Mesenchymal stem cell (in vitro differentiated cells and primary cell): Measurements from ENCODE around the gene CRY2.

Source experiments
- DNase-seq: peaks from one replicate; pipeline ENCODE4 v3.0.0-alpha.2; 2013
- H2AFZ ChIP-seq: one replicate; pipeline ENCODE4 v1.6.1; 2013; ENCODE audit warnings: low read depth, mild to moderate bottlenecking, control low read depth, inconsistent platforms, low read length, moderate library complexity
- H2AK5ac ChIP-seq: 2 replicates; pipeline ENCODE4 v1.6.1; 2013; ENCODE audit warnings: low read length, moderate library complexity, mild to moderate bottlenecking, inconsistent platforms; ENCODE audit not compliant: severe bottlenecking
- H2BK120ac ChIP-seq: one replicate; pipeline ENCODE4 v1.6.1; 2013; ENCODE audit warnings: low read depth, mild to moderate bottlenecking, inconsistent platforms, low read length, moderate library complexity
- H2BK12ac ChIP-seq, 2 experiments: one replicate each; pipeline ENCODE4 v1.6.1; 2013; ENCODE audit warnings: inconsistent platforms in 2 of 2, low read length in 2 of 2, mild to moderate bottlenecking in 2 of 2, moderate library complexity in 2 of 2, control low read depth in 1 of 2
- H2BK15ac ChIP-seq: one replicate; pipeline ENCODE4 v1.6.1; 2013; ENCODE audit warnings: mild to moderate bottlenecking, low read depth, inconsistent platforms; ENCODE audit not compliant: poor library complexity, severe bottlenecking
- H2BK5ac ChIP-seq: 2 replicates; pipeline ENCODE4 v1.6.1; 2013; ENCODE audit warnings: low read depth, mild to moderate bottlenecking, low read length, control low read depth, inconsistent platforms; ENCODE audit not compliant: poor library complexity, severe bottlenecking
- H3K14ac ChIP-seq, 2 experiments: one replicate each; pipeline ENCODE4 v1.6.1; 2013; ENCODE audit warnings: inconsistent platforms in 2 of 2, low read length in 2 of 2, control low read depth in 1 of 2, mild to moderate bottlenecking in 1 of 2, moderate library complexity in 1 of 2
- H3K18ac ChIP-seq, 2 experiments: one replicate each; pipeline ENCODE4 v1.6.1; 2013; ENCODE audit warnings: inconsistent platforms in 2 of 2, low read length in 2 of 2, control low read depth in 1 of 2, low read depth in 1 of 2, mild to moderate bottlenecking in 1 of 2
- H3K23ac ChIP-seq, 2 experiments: one replicate each; pipeline ENCODE4 v1.6.1; 2013; ENCODE audit warnings: inconsistent platforms in 2 of 2, low read length in 2 of 2, mild to moderate bottlenecking in 2 of 2, moderate library complexity in 2 of 2, control low read depth in 1 of 2
- H3K27ac ChIP-seq: 2 replicates; pipeline ENCODE4 v1.5.1; 2013; ENCODE audit warnings: mild to moderate bottlenecking, moderate library complexity, low read length, control low read depth, inconsistent platforms; ENCODE audit not compliant: poor library complexity, severe bottlenecking
- H3K27me3 ChIP-seq, 2 experiments: 2 replicates each; pipeline versions ENCODE4 v1.6.1 to v1.7.0; 2013; ENCODE audit warnings: low read length in 2 of 2, mild to moderate bottlenecking in 2 of 2, moderate library complexity in 2 of 2, control low read depth in 1 of 2, inconsistent platforms in 1 of 2; ENCODE audit not compliant: control insufficient read depth in 1 of 2, insufficient read depth in 1 of 2
- H3K36me3 ChIP-seq, 2 experiments: 2 replicates each; pipeline versions ENCODE4 v1.6.1 to v1.7.0; 2013; ENCODE audit warnings: low read length in 2 of 2, control low read depth in 1 of 2, inconsistent platforms in 1 of 2, low read depth in 1 of 2, mild to moderate bottlenecking in 1 of 2; ENCODE audit not compliant: insufficient read depth in 2 of 2, control insufficient read depth in 1 of 2
- H3K4ac ChIP-seq, 2 experiments: one replicate each; pipeline ENCODE4 v1.6.1; 2013; ENCODE audit warnings: inconsistent platforms in 2 of 2, low read length in 2 of 2, mild to moderate bottlenecking in 2 of 2, moderate library complexity in 2 of 2, control low read depth in 1 of 2, low read depth in 1 of 2
- H3K4me1 ChIP-seq: 2 replicates; pipeline ENCODE4 v1.6.1; 2013; ENCODE audit warnings: low read depth, low read length, control low read depth; ENCODE audit not compliant: control insufficient read depth, insufficient read depth
- H3K4me2 ChIP-seq: 2 replicates; pipeline ENCODE4 v1.6.1; 2013; ENCODE audit warnings: low read length, mild to moderate bottlenecking, inconsistent platforms; ENCODE audit not compliant: poor library complexity, severe bottlenecking
- H3K4me3 ChIP-seq, 2 experiments: 2 replicates each; pipeline versions ENCODE4 v1.5.1 to v1.7.0; 2013; ENCODE audit warnings: low read length in 2 of 2, mild to moderate bottlenecking in 2 of 2, control low read depth in 1 of 2, low read depth in 1 of 2; ENCODE audit not compliant: insufficient read depth in 1 of 2
- H3K79me1 ChIP-seq: replicated peaks from 2 replicates; pipeline ENCODE4 v1.6.1; 2013; ENCODE audit warnings: mild to moderate bottlenecking, control low read depth, low read length, inconsistent platforms; ENCODE audit not compliant: poor library complexity, severe bottlenecking
- H3K9ac ChIP-seq: 2 replicates; pipeline ENCODE4 v1.7.0; 2013; ENCODE audit warnings: mild to moderate bottlenecking, low read length, moderate library complexity
- H3K9me3 ChIP-seq: 2 replicates; pipeline ENCODE4 v1.7.0; 2013; ENCODE audit warnings: mild to moderate bottlenecking, low read length; ENCODE audit not compliant: control insufficient read depth
- H4K8ac ChIP-seq: one replicate; pipeline ENCODE4 v1.6.1; 2013; ENCODE audit warnings: inconsistent platforms, mild to moderate bottlenecking, low read length, moderate library complexity
- H4K91ac ChIP-seq: one replicate; pipeline ENCODE4 v1.6.1; 2013; ENCODE audit warnings: mild to moderate bottlenecking, low read length, inconsistent platforms
- WGBS: methylation state at CpG from one replicate; pipeline ENCODE4 v1.1.7; 2013; ENCODE audit warnings: mixed read lengths; 5-methylcytosine and 5-hydroxymethylcytosine counted together

The CRY2 gene

DNA sequence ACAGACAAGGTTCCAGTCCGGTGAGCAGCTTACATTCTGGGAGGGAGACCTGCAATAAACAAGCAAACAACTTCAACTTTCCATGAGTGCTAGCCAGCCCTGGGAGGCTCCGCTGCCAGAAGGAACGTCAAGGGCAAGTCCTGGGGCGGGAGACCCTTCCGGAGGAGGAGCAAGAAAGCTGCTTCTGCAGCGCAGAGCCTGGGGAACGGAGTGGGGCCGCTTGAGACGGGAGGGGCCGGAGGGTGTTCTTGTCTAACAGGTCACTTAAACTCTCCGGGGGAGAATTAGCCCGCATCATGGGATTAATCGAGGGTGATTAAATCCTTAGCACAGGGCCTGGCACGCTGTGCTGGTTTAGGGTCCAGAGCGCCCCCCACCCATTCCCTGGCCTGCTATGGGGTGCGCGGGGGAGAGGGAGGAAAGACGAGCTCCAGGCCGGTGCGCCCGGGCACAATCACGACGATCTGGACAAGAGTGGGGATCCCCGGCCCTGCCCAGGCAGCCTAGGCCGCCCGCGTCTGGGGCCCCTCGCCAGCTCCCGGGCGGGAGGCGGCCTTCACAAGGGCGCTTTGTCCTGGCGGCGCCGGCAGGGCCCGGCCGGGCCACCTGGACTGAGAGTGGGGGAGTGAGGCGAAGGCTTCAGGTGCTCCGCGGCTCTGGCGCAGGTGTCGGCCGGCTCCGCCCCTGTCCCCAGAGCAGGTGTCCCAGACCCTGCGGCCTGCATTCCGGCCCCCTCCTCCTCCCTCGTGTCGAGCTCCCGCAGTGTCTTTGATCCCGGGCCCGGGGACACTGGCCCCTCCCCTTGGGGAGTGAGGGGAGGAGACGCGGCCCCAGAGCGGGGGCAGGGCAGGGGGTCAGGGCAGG is 74.5 kb downstream of the CRY2 start:
- H2BK5ac ChIP-seq, result no peak overlapping the region

DNA sequence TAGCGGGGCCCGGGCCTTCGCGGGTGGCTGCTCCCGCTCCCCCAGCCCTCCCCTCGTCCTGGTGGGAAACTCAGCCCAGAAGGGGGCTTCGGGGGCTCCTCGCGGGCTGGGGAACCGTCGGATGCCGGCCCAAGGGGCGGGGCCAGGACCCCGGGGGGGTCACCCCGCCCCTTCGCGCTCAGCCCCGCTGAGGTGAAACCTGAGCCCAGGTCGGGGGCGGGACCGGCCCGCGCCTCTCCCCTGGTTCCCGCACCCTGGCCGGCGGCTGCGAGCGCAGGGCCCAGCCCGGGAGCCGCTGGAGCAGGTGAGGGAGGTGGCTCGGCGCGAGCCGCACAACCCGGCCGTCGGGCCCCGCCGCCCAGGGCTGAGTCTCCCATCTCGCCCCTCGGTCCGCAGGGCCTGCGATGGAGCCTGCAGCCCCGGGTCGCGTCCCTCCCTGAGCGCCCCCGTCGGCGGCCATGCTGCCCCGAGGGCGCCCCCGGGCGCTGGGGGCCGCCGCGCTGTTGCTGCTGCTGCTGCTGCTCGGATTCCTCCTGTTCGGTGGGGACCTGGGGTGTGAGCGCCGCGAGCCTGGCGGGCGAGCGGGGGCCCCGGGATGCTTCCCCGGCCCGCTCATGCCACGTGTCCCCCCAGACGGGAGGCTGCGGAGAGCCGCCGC is 75.3 kb downstream of the CRY2 start, which contains the start of gene LARGE2:
Gene LARGE2, plus strand, starts transcription at position 232 of the 658 bp plus-strand sequence. Its CDS starts 227 bp downstream, at position 459.
- Histone ChIP-seq H3K23ac (peak within 1 kb of the TSS in 1 of 2 experiments; percentile 84), H3K9me3 (no peaks in the 10 kb centered on the region), H2AK5ac (no peak within 1 kb of the TSS), H2AFZ (no peak within 1 kb of the TSS), H3K4me1 (peaks cover 25% of the 10 kb centered on the region), H2BK12ac (no peak within 1 kb of the TSS), H3K36me3 (peaks cover 0 to 16% of the 10 kb centered on the region in 2 experiments), H3K79me1 (no peaks in the 10 kb centered on the region), H3K27me3 (peaks cover 40 to 50% of the 10 kb centered on the region in 2 experiments), H4K8ac (no peak within 1 kb of the TSS), H4K91ac (no peak within 1 kb of the TSS), H3K9ac (no peak within 1 kb of the TSS), H3K4me2 (peak within 1 kb of the TSS; percentile 60), H3K4ac (no peak within 1 kb of the TSS), H2BK15ac (peak within 1 kb of the TSS; percentile 14), H3K4me3 (peak within 1 kb of the TSS in 1 of 2 experiments; percentile 21), H3K27ac (no peak within 1 kb of the TSS), H2BK5ac (no peak within 1 kb of the TSS), H2BK120ac (no peak within 1 kb of the TSS), H3K14ac (no peak within 1 kb of the TSS), H3K18ac (no peak within 1 kb of the TSS)
- no peak for DNase-seq
- WGBS, result 3% methylated on average over 51 of the region's 73 CpGs

More for the DNA sequence above, 74.5 kb downstream of the CRY2 start:
- no peak overlapping the region for H2BK12ac ChIP-seq
- H3K79me1 ChIP-seq, result no peaks in the 10 kb centered on the region
- H3K36me3 ChIP-seq, result peaks cover 0 to 9% of the 10 kb centered on the region in 2 experiments
- H3K27ac ChIP-seq, result no peak overlapping the region
- H3K23ac ChIP-seq, result peak overlapping the region in 1 of 2 experiments; percentile 19
- H3K9me3 ChIP-seq, result no peaks in the 10 kb centered on the region
- no peak overlapping the region for H3K4ac ChIP-seq
- peaks cover 40 to 43% of the 10 kb centered on the region in 2 experiments for H3K27me3 ChIP-seq
- no peak overlapping the region for H2AK5ac ChIP-seq
- peak overlapping the region in 1 of 2 experiments; percentile 21 for H3K4me3 ChIP-seq
- peaks cover 28% of the 10 kb centered on the region for H3K4me1 ChIP-seq
- no peak overlapping the region for H2AFZ ChIP-seq
- no peak overlapping the region for H2BK15ac ChIP-seq
- H2BK120ac ChIP-seq, result no peak overlapping the region
- DNase-seq, result no peak
- H3K9ac ChIP-seq, result no peak overlapping the region
- H4K91ac ChIP-seq, result no peak overlapping the region
- no peak overlapping the region for H4K8ac ChIP-seq
- 4% methylated on average over 45 of the region's 54 CpGs for WGBS
- H3K4me2 ChIP-seq, result peak overlapping the region; percentile 60
- H3K18ac ChIP-seq, result no peak overlapping the region
- no peak overlapping the region for H3K14ac ChIP-seq

DNA sequence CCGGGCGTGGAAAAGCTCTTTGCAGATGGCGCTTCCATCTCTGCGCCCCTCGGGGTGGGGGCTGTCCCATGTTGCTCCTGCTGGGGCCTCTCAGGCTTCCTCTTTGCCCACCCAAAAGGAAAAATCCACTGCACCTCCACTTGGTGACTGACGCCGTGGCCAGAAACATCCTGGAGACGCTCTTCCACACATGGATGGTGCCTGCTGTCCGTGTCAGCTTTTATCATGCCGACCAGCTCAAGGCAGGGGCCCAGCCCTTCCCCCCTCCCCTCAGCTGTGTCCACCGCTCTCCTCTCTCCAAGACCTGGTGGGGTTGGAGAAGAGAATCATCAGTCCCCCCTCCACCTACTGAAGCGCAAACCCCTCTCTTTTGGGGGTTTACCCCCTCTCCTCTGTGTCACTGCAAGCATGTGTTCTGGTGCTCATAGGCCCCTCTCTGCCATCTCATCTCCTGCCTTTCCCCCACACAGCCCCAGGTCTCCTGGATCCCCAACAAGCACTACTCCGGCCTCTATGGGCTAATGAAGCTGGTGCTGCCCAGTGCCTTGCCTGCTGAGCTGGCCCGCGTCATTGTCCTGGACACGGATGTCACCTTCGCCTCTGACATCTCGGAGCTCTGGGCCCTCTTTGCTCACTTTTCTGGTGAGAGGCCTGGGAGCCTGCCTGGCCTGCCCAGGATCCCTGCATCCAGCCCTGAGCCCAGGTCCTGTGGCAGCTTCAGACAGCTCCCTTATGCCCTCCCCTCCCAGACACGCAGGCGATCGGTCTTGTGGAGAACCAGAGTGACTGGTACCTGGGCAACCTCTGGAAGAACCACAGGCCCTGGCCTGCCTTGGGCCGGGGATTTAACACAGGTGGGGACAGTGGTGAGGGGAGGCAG is 77.0 kb downstream of the CRY2 start:
- H2AK5ac ChIP-seq, result no peak overlapping the region
- no peak for DNase-seq
- H2BK5ac ChIP-seq, result no peak overlapping the region
- no peak overlapping the region for H2BK12ac ChIP-seq
- H2BK120ac ChIP-seq, result no peak overlapping the region
- H3K4me3 ChIP-seq, result no peak overlapping the region
- no peak overlapping the region for H3K9ac ChIP-seq
- no peak overlapping the region for H3K23ac ChIP-seq
- H2BK15ac ChIP-seq, result peak overlapping the region; percentile 55
- no peak overlapping the region for H4K8ac ChIP-seq
- no peak overlapping the region for H4K91ac ChIP-seq
- H3K27ac ChIP-seq, result no peak overlapping the region
- peaks cover 21% of the 10 kb centered on the region for H3K4me1 ChIP-seq
- H3K27me3 ChIP-seq, result peaks cover 40 to 50% of the 10 kb centered on the region in 2 experiments
- H3K36me3 ChIP-seq, result peaks cover 0 to 26% of the 10 kb centered on the region in 2 experiments
- no peak overlapping the region for H2AFZ ChIP-seq
- 87% methylated on average over 22 of the region's 22 CpGs for whole genome bisulfite sequencing
- no peak overlapping the region for H3K14ac ChIP-seq
- H3K4ac ChIP-seq, result no peak overlapping the region
- H3K18ac ChIP-seq, result no peak overlapping the region
- H3K9me3 ChIP-seq, result no peaks in the 10 kb centered on the region
- H3K79me1 ChIP-seq, result no peaks in the 10 kb centered on the region
- no peak overlapping the region for H3K4me2 ChIP-seq
